ENCODE data around the gene CDK15. TPM values are rescaled to one million over a fixed set of nuclear protein-coding genes. Genes with fewer than 3 reads are reported as not detected.

The CDK15 gene
- total RNA-seq, 1 experiment from 2014 or later: not detected

DNA sequence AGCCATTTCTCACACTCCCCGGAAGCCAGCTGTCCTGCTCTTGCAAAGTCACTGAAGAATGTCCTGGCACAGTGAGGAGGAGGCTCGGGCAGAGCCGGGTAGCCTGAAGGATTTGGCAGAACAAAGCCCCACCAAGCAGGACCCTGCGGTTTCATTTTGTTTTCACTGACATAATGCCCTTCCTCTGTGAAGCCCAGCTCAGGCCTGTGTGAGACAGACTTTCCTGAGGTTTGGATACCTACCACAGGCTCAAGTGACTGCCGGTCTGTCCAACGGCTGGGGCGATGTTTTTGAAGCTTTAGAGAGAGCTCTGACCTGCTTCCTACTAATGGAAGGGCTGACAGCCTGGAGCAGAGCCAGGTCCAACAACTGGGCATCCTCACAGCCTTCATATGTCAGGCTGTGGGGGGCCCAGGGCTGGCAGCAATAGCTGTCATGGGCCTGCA lies 127.5 kb downstream of the CDK15 start (continued):
- TF ChIP-seq, protein P1, sequence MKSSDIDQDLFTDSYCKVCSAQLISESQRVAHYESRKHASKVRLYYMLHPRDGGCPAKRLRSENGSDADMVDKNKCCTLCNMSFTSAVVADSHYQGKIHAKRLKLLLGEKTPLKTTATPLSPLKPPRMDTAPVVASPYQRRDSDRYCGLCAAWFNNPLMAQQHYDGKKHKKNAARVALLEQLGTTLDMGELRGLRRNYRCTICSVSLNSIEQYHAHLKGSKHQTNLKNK (CRISPR knock-in tag; IDR thresholded peaks at IDR 0.05): no peak

DNA sequence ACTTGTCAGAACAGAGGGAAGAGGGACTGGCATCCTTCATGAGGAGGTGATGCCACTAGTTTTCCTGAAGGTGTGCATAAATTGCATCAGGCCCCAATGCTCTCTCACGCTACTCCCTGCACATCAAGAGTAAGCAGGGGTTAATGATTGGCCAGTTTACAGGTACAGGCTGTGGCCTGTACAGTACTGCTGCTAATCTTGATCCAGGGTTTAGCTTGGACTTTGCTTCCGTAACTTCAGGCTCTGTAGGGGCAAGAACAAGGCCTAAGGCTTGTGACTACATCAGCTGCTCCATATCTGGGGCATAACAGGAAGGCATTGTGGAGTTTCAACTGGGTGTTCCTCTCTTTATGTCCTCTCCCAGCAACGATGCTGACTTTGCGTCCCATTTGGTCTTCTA lies 130.5 kb downstream of the CDK15 start:
- Mint-ChIP-seq H3K4me3 (no peak overlapping the region), H3K27ac (no peak overlapping the region), H3K36me3 (peaks cover 21% of the 10 kb centered on the region), H3K27me3 (ENCODE audit: low read depth) (peaks cover 3% of the 10 kb centered on the region; the same call in 1 of the 2 replicates), H3K9me3 (peaks cover 23% of the 10 kb centered on the region), H3K4me1 (peaks cover 43% of the 10 kb centered on the region)
- TF ChIP-seq, protein P2, sequence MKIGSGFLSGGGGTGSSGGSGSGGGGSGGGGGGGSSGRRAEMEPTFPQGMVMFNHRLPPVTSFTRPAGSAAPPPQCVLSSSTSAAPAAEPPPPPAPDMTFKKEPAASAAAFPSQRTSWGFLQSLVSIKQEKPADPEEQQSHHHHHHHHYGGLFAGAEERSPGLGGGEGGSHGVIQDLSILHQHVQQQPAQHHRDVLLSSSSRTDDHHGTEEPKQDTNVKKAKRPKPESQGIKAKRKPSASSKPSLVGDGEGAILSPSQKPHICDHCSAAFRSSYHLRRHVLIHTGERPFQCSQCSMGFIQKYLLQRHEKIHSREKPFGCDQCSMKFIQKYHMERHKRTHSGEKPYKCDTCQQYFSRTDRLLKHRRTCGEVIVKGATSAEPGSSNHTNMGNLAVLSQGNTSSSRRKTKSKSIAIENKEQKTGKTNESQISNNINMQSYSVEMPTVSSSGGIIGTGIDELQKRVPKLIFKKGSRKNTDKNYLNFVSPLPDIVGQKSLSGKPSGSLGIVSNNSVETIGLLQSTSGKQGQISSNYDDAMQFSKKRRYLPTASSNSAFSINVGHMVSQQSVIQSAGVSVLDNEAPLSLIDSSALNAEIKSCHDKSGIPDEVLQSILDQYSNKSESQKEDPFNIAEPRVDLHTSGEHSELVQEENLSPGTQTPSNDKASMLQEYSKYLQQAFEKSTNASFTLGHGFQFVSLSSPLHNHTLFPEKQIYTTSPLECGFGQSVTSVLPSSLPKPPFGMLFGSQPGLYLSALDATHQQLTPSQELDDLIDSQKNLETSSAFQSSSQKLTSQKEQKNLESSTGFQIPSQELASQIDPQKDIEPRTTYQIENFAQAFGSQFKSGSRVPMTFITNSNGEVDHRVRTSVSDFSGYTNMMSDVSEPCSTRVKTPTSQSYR (CRISPR knock-in tag; IDR thresholded peaks at IDR 0.05): no peak
- TF ChIP-seq GABPB1 (CRISPR knock-in tag; IDR thresholded peaks at IDR 0.05) (peak; percentile 77), NFATC4 (CRISPR knock-in tag; IDR thresholded peaks at IDR 0.05) (no peak)
- TF ChIP-seq, protein P3, sequence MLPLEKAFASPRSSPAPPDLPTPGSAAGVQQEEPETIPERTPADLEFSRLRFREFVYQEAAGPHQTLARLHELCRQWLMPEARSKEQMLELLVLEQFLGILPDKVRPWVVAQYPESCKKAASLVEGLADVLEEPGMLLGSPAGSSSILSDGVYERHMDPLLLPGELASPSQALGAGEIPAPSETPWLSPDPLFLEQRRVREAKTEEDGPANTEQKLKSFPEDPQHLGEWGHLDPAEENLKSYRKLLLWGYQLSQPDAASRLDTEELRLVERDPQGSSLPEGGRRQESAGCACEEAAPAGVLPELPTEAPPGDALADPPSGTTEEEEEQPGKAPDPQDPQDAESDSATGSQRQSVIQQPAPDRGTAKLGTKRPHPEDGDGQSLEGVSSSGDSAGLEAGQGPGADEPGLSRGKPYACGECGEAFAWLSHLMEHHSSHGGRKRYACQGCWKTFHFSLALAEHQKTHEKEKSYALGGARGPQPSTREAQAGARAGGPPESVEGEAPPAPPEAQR (CRISPR knock-in tag; IDR thresholded peaks at IDR 0.05): no peak
- no peak for ATAC-seq
- ChIA-PET CTCF (no interaction called here), POLR2A (no interaction called here)
- no peak for DNase-seq (ENCODE audit: low spot score)

DNA sequence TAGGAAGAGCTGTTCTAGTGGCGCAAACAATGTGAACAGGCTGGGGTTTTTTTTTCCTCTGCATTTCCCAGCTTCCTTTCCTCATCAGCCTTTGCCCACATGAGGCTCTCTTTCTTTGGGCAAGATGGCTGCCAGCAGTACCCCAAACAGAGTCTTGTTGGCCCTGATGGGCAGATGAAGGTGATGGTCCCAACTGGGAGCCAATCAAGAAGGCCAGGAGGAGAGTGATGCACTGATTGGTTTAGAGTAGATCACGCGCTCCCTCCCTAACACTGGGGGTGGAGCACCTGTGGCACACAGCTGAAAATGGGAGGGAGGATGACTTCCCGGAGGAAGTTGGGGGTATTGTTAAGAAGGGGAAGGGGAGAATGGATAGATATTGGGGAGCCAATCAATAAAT lies 131.0 kb downstream of the CDK15 start:
- Mint-ChIP-seq H3K27ac (no peak overlapping the region), H3K9me3 (peaks cover 26% of the 10 kb centered on the region), H3K4me1 (peaks cover 39% of the 10 kb centered on the region), H3K4me3 (no peak overlapping the region), H3K27me3 (ENCODE audit: low read depth) (peaks cover 3% of the 10 kb centered on the region; the same call in 1 of the 2 replicates), H3K36me3 (peaks cover 21% of the 10 kb centered on the region)
- DNase-seq (ENCODE audit: low spot score): no peak
- ChIA-PET POLR2A (no interaction called here), CTCF (no interaction called here)
- peak; percentile 53 for ATAC-seq
- TF ChIP-seq, protein P4, sequence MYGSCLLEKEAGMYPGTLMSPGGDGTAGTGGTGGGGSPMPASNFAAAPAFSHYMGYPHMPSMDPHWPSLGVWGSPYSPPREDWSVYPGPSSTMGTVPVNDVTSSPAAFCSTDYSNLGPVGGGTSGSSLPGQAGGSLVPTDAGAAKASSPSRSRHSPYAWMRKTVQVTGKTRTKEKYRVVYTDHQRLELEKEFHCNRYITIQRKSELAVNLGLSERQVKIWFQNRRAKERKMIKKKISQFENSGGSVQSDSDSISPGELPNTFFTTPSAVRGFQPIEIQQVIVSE (CRISPR knock-in tag; IDR thresholded peaks at IDR 0.05; ENCODE audit: borderline replicate concordance): no peak
- TF ChIP-seq TEAD4 (CRISPR knock-in tag; IDR thresholded peaks at IDR 0.05) (no peak), HMGA2 (CRISPR knock-in tag; IDR thresholded peaks at IDR 0.05) (no peak), TP53 (CRISPR knock-in tag; IDR thresholded peaks at IDR 0.05) (no peak), ZNF416 (CRISPR knock-in tag; IDR thresholded peaks at IDR 0.05) (no peak), NFYB (CRISPR knock-in tag; conservative IDR thresholded peaks at IDR 0.05; ENCODE audit: low read depth) (peak; percentile 43), ZNF219 (CRISPR knock-in tag; IDR thresholded peaks at IDR 0.05; ENCODE audit: borderline replicate concordance) (no peak), ZNF317 (CRISPR knock-in tag; IDR thresholded peaks at IDR 0.05; ENCODE audit: borderline replicate concordance, low read depth) (no peak), CREB1 (CRISPR knock-in tag; IDR thresholded peaks at IDR 0.05) (no peak), CREM (CRISPR knock-in tag; IDR thresholded peaks at IDR 0.05) (no peak)
- TF ChIP-seq, protein P5, sequence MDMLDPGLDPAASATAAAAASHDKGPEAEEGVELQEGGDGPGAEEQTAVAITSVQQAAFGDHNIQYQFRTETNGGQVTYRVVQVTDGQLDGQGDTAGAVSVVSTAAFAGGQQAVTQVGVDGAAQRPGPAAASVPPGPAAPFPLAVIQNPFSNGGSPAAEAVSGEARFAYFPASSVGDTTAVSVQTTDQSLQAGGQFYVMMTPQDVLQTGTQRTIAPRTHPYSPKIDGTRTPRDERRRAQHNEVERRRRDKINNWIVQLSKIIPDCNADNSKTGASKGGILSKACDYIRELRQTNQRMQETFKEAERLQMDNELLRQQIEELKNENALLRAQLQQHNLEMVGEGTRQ (CRISPR knock-in tag; IDR thresholded peaks at IDR 0.05): peak; percentile 53
- TF ChIP-seq, protein P6, sequence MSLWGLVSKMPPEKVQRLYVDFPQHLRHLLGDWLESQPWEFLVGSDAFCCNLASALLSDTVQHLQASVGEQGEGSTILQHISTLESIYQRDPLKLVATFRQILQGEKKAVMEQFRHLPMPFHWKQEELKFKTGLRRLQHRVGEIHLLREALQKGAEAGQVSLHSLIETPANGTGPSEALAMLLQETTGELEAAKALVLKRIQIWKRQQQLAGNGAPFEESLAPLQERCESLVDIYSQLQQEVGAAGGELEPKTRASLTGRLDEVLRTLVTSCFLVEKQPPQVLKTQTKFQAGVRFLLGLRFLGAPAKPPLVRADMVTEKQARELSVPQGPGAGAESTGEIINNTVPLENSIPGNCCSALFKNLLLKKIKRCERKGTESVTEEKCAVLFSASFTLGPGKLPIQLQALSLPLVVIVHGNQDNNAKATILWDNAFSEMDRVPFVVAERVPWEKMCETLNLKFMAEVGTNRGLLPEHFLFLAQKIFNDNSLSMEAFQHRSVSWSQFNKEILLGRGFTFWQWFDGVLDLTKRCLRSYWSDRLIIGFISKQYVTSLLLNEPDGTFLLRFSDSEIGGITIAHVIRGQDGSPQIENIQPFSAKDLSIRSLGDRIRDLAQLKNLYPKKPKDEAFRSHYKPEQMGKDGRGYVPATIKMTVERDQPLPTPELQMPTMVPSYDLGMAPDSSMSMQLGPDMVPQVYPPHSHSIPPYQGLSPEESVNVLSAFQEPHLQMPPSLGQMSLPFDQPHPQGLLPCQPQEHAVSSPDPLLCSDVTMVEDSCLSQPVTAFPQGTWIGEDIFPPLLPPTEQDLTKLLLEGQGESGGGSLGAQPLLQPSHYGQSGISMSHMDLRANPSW (CRISPR knock-in tag; conservative IDR thresholded peaks at IDR 0.05; ENCODE audit: low read depth): no peak
- TF ChIP-seq, protein P7, sequence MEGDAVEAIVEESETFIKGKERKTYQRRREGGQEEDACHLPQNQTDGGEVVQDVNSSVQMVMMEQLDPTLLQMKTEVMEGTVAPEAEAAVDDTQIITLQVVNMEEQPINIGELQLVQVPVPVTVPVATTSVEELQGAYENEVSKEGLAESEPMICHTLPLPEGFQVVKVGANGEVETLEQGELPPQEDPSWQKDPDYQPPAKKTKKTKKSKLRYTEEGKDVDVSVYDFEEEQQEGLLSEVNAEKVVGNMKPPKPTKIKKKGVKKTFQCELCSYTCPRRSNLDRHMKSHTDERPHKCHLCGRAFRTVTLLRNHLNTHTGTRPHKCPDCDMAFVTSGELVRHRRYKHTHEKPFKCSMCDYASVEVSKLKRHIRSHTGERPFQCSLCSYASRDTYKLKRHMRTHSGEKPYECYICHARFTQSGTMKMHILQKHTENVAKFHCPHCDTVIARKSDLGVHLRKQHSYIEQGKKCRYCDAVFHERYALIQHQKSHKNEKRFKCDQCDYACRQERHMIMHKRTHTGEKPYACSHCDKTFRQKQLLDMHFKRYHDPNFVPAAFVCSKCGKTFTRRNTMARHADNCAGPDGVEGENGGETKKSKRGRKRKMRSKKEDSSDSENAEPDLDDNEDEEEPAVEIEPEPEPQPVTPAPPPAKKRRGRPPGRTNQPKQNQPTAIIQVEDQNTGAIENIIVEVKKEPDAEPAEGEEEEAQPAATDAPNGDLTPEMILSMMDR (IDR thresholded peaks at IDR 0.05): no peak
- TF ChIP-seq, protein P8, sequence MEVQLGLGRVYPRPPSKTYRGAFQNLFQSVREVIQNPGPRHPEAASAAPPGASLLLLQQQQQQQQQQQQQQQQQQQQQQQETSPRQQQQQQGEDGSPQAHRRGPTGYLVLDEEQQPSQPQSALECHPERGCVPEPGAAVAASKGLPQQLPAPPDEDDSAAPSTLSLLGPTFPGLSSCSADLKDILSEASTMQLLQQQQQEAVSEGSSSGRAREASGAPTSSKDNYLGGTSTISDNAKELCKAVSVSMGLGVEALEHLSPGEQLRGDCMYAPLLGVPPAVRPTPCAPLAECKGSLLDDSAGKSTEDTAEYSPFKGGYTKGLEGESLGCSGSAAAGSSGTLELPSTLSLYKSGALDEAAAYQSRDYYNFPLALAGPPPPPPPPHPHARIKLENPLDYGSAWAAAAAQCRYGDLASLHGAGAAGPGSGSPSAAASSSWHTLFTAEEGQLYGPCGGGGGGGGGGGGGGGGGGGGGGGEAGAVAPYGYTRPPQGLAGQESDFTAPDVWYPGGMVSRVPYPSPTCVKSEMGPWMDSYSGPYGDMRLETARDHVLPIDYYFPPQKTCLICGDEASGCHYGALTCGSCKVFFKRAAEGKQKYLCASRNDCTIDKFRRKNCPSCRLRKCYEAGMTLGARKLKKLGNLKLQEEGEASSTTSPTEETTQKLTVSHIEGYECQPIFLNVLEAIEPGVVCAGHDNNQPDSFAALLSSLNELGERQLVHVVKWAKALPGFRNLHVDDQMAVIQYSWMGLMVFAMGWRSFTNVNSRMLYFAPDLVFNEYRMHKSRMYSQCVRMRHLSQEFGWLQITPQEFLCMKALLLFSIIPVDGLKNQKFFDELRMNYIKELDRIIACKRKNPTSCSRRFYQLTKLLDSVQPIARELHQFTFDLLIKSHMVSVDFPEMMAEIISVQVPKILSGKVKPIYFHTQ (CRISPR knock-in tag; IDR thresholded peaks at IDR 0.05): no peak

Measured in WTC11 (cell line).